ENCODE results near the gene SHISAL1.

The SHISAL1 gene

DNA sequence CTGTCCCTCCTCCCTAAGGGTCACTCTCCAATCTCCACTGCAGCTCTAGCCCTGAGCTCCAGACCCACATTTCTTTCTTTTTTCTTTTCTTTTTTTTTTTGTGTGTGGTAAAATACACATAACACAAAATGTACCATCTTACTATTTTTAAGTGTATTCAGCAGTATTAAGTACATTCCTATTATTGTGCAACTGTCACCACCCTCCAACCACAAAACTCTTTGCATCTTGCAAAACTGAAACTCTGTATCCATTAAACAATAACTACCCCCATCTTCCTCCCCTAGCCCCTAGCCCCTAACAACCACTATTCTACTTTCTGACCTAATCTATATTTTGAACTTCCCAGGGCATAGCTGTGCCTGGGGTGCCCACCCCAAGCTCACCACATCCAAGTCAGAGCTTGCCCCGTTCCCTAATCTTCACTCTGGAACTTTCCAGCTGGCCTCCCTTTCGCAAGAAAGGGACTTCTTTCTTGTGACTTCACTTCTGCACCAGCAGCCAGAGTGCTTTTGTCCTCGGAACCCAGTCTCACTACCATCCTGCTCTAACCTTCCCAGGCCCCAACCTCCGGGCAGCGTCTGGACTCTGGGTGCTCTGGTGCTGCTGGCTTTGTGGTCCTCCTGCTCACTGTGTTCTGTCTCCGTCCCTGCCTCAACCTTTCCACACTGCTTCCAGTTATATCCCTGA is 101.3 kb downstream of the SHISAL1 start:
- TF ChIP-seq, protein P1, sequence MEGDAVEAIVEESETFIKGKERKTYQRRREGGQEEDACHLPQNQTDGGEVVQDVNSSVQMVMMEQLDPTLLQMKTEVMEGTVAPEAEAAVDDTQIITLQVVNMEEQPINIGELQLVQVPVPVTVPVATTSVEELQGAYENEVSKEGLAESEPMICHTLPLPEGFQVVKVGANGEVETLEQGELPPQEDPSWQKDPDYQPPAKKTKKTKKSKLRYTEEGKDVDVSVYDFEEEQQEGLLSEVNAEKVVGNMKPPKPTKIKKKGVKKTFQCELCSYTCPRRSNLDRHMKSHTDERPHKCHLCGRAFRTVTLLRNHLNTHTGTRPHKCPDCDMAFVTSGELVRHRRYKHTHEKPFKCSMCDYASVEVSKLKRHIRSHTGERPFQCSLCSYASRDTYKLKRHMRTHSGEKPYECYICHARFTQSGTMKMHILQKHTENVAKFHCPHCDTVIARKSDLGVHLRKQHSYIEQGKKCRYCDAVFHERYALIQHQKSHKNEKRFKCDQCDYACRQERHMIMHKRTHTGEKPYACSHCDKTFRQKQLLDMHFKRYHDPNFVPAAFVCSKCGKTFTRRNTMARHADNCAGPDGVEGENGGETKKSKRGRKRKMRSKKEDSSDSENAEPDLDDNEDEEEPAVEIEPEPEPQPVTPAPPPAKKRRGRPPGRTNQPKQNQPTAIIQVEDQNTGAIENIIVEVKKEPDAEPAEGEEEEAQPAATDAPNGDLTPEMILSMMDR (IDR thresholded peaks at IDR 0.05; ENCODE audit: low read length) = no peak
- TF ChIP-seq EZH2 (IDR thresholded peaks at IDR 0.05; ENCODE audit: borderline replicate concordance, low read length) = no peak
- no peaks in the 10 kb centered on the region for H3K79me2 ChIP-seq (ENCODE audit: insufficient read depth, low read length)
- H3K9ac ChIP-seq (ENCODE audit: low read length) = no peak overlapping the region

DNA sequence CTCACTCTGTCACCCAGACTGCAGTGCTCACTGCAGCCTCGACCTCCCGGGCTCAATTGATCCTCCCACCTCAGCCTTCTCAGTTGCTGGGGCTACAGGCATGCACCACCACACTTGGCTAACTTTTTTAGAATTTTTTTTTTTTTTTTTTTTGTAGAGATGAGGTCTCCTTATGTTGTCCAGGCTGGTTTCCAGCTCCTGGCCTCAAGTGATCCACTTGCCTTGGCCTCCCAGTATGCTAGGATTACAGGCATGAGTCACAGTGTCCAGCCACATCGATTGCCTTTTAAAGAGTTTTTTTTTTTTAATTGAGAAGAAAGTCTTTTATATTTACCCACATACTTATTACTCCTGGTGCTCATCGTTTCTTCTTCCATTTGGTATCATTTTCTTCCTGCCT is 102.0 kb downstream of the SHISAL1 start:
- Histone ChIP-seq H3K4me1 (ENCODE audit: insufficient read depth, low read length, severe bottlenecking) (no peaks in the 10 kb centered on the region), H2AFZ (ENCODE audit: low read length) (no peak overlapping the region), H3K4me3 (ENCODE audit: low read depth, low read length, poor library complexity, severe bottlenecking) (no peak overlapping the region), H3K27ac (ENCODE audit: low read depth, low read length, poor library complexity, severe bottlenecking) (no peak overlapping the region), H3K9me3 (ENCODE audit: low read length) (no peaks in the 10 kb centered on the region), H3F3A (ENCODE audit: insufficient read depth, low read length) (no peaks in the 10 kb centered on the region), H3K36me3 (ENCODE audit: insufficient read depth, low read length) (no peaks in the 10 kb centered on the region; the same call in 1 of the 2 replicates), H3K4me2 (ENCODE audit: low read length) (no peak overlapping the region), H3K79me2 (ENCODE audit: insufficient read depth, low read length) (no peaks in the 10 kb centered on the region), H3K27me3 (ENCODE audit: insufficient read depth, low read length) (no peaks in the 10 kb centered on the region; the same call in 1 of the 2 replicates), H3K9ac (ENCODE audit: low read length) (no peak overlapping the region), H4K20me1 (ENCODE audit: insufficient read depth, low read length) (no peaks in the 10 kb centered on the region), H3K9me2 (ENCODE audit: low read depth, low read length) (no peaks in the 10 kb centered on the region)
- TF ChIP-seq, protein P1 (IDR thresholded peaks at IDR 0.05; ENCODE audit: low read length) = no peak
- TF ChIP-seq EZH2 (IDR thresholded peaks at IDR 0.05; ENCODE audit: borderline replicate concordance, low read length) = no peak

More for the DNA sequence above, 101.3 kb downstream of the SHISAL1 start:
- Histone ChIP-seq H3K9me2 (ENCODE audit: low read depth, low read length) (no peaks in the 10 kb centered on the region), H3F3A (ENCODE audit: insufficient read depth, low read length) (no peaks in the 10 kb centered on the region), H3K27ac (ENCODE audit: low read depth, low read length, poor library complexity, severe bottlenecking) (no peak overlapping the region), H3K4me3 (ENCODE audit: low read depth, low read length, poor library complexity, severe bottlenecking) (no peak overlapping the region), H3K4me2 (ENCODE audit: low read length) (no peak overlapping the region), H2AFZ (ENCODE audit: low read length) (no peak overlapping the region), H4K20me1 (ENCODE audit: insufficient read depth, low read length) (no peaks in the 10 kb centered on the region), H3K9me3 (ENCODE audit: low read length) (no peaks in the 10 kb centered on the region), H3K4me1 (ENCODE audit: insufficient read depth, low read length, severe bottlenecking) (no peaks in the 10 kb centered on the region), H3K27me3 (ENCODE audit: insufficient read depth, low read length) (no peaks in the 10 kb centered on the region; the same call in 1 of the 2 replicates), H3K36me3 (ENCODE audit: insufficient read depth, low read length) (no peaks in the 10 kb centered on the region; the same call in 1 of the 2 replicates)

DNA sequence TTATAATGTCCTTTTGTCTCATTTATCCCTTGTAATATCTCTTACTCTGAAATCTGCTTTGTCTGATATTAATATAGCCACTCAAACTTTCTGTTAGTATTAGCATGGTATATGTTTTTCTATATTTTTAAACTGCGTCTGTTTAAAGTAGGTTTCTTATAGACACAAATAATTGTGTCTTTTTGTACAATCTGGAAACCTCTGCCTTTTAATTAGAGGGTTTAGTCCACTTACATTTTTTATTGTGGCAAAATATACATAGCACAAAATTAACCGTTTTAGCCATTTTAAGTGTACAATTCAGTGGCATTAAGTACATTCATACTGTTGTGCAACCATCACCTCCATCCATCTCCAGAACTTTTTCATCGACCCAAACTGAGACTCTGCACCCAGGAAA is 103.4 kb downstream of the SHISAL1 start:
- no peaks in the 10 kb centered on the region for H3K4me1 ChIP-seq (ENCODE audit: insufficient read depth, low read length, severe bottlenecking)
- TF ChIP-seq EZH2 (IDR thresholded peaks at IDR 0.05; ENCODE audit: borderline replicate concordance, low read length) = no peak
- TF ChIP-seq, protein P1 (IDR thresholded peaks at IDR 0.05; ENCODE audit: low read length) = no peak

More for the DNA sequence above, 103.4 kb downstream of the SHISAL1 start:
- H3K9me3 ChIP-seq (ENCODE audit: low read length) = no peaks in the 10 kb centered on the region
- H3F3A ChIP-seq (ENCODE audit: insufficient read depth, low read length) = no peaks in the 10 kb centered on the region
- H3K79me2 ChIP-seq (ENCODE audit: insufficient read depth, low read length) = no peaks in the 10 kb centered on the region
- H3K9ac ChIP-seq (ENCODE audit: low read length) = no peak overlapping the region
- H4K20me1 ChIP-seq (ENCODE audit: insufficient read depth, low read length) = no peaks in the 10 kb centered on the region
- H3K36me3 ChIP-seq (ENCODE audit: insufficient read depth, low read length) = no peaks in the 10 kb centered on the region
- no peak overlapping the region for H2AFZ ChIP-seq (ENCODE audit: low read length)
- no peak overlapping the region for H3K4me3 ChIP-seq (ENCODE audit: low read depth, low read length, poor library complexity, severe bottlenecking)
- no peaks in the 10 kb centered on the region; the same call in 1 of the 2 replicates for H3K27me3 ChIP-seq (ENCODE audit: insufficient read depth, low read length)
- H3K27ac ChIP-seq (ENCODE audit: low read depth, low read length, poor library complexity, severe bottlenecking) = no peak overlapping the region
- H3K4me2 ChIP-seq (ENCODE audit: low read length) = no peak overlapping the region
- H3K9me2 ChIP-seq (ENCODE audit: low read depth, low read length) = no peaks in the 10 kb centered on the region
